GM21825 (cell line): ENCODE measurements around the gene PRICKLE1.
A peak's percentile ranks its signal among the peaks of the same experiment; 100 is the strongest.

Experiments
- ATAC-seq: cut with Tn5 transposase; IDR thresholded peaks from one replicate; pipeline ENCODE4 v1.9.1; 2021; ENCODE audit warnings: mild to moderate bottlenecking, moderate library complexity; ENCODE audit not compliant: unreplicated experiment

PRICKLE1 gene

GRCh38 chr12:42588524-42589464 lies 752 bp downstream of the PRICKLE1 start:
- ATAC-seq = peak; percentile 30

GRCh38 chr12:42587601-42588523 lies 1.7 kb downstream of the PRICKLE1 start:
- ATAC-seq = no peak

GRCh38 chr12:42586268-42586667 lies 3.3 kb downstream of the PRICKLE1 start:
- no peak for ATAC-seq

GRCh38 chr12:42585841-42586216 lies 3.7 kb downstream of the PRICKLE1 start:
- no peak for ATAC-seq

- ATAC-seq = no peak
Measured at GRCh38 chr12:42585154-42585840, 4.2 kb downstream of the PRICKLE1 start.

GRCh38 chr12:42584651-42585111 lies 4.9 kb downstream of the PRICKLE1 start:
- no peak for ATAC-seq

- ATAC-seq = no peak
Measured at GRCh38 chr12:42583016-42583415, 6.5 kb downstream of the PRICKLE1 start.

- ATAC-seq = no peak
Measured at GRCh38 chr12:42582498-42582897, 7.0 kb downstream of the PRICKLE1 start.

GRCh38 chr12:42582050-42582449 lies 7.5 kb downstream of the PRICKLE1 start:
- ATAC-seq = no peak

GRCh38 chr12:42576374-42576773 lies 13.2 kb downstream of the PRICKLE1 start:
- ATAC-seq = no peak

GRCh38 chr12:42575717-42576116 lies 13.8 kb downstream of the PRICKLE1 start:
- ATAC-seq = no peak

GRCh38 chr12:42574851-42575266 lies 14.7 kb downstream of the PRICKLE1 start:
- no peak for ATAC-seq

GRCh38 chr12:42571327-42572009 lies 18.1 kb downstream of the PRICKLE1 start:
- no peak for ATAC-seq

GRCh38 chr12:42570076-42570475 lies 19.5 kb downstream of the PRICKLE1 start:
- ATAC-seq = no peak

GRCh38 chr12:42568952-42569915 lies 20.3 kb downstream of the PRICKLE1 start:
- peak; percentile 75 for ATAC-seq

- no peak for ATAC-seq
Measured at GRCh38 chr12:42565633-42566032, 23.9 kb downstream of the PRICKLE1 start.

- no peak for ATAC-seq
Measured at GRCh38 chr12:42564996-42565395, 24.6 kb downstream of the PRICKLE1 start.

- no peak for ATAC-seq
Measured at GRCh38 chr12:42564556-42564955, 25.0 kb downstream of the PRICKLE1 start.

GRCh38 chr12:42560977-42561376 lies 28.6 kb downstream of the PRICKLE1 start:
- ATAC-seq = no peak
